Measurements from ENCODE around the gene TMUB1.

The TMUB1 gene

GRCh38 chr7:151071032-151071866, 12.0 kb downstream of the TMUB1 start:
- DNase-seq (ENCODE audit: low read depth in 3 of 3, low spot score in 1 of 3) = no peak

- DNase-seq (ENCODE audit: low read depth in 3 of 3, low spot score in 1 of 3) = no peak
Measured at GRCh38 chr7:151070574-151070960, 12.7 kb downstream of the TMUB1 start.

- no peak for DNase-seq (ENCODE audit: low read depth in 3 of 3, low spot score in 1 of 3)
Measured at GRCh38 chr7:151069841-151070573, 13.3 kb downstream of the TMUB1 start.

GRCh38 chr7:151068069-151068773, 15.1 kb downstream of the TMUB1 start:
- no peak for DNase-seq (ENCODE audit: low read depth in 3 of 3, low spot score in 1 of 3)

GRCh38 chr7:151066273-151066974, 16.9 kb downstream of the TMUB1 start:
- no peak for DNase-seq (ENCODE audit: low read depth in 3 of 3, low spot score in 1 of 3)

- no peak for DNase-seq (ENCODE audit: low read depth in 3 of 3, low spot score in 1 of 3)
Measured at GRCh38 chr7:151065516-151065915, 17.8 kb downstream of the TMUB1 start.

GRCh38 chr7:151064993-151065392, 18.3 kb downstream of the TMUB1 start:
- DNase-seq (ENCODE audit: low read depth in 3 of 3, low spot score in 1 of 3) = no peak

- DNase-seq (ENCODE audit: low read depth in 3 of 3, low spot score in 1 of 3) = no peak
Measured at GRCh38 chr7:151064454-151064853, 18.8 kb downstream of the TMUB1 start.

GRCh38 chr7:151063212-151063561, 20.1 kb downstream of the TMUB1 start:
- no peak for DNase-seq (ENCODE audit: low read depth in 3 of 3, low spot score in 1 of 3)

- no peak for DNase-seq (ENCODE audit: low read depth in 3 of 3, low spot score in 1 of 3)
Measured at GRCh38 chr7:151062399-151063211, 20.7 kb downstream of the TMUB1 start.

- DNase-seq (ENCODE audit: low read depth in 3 of 3, low spot score in 1 of 3) = no peak
Measured at GRCh38 chr7:151062111-151062398, 21.2 kb downstream of the TMUB1 start.

GRCh38 chr7:151061213-151062110, 21.8 kb downstream of the TMUB1 start:
- DNase-seq (ENCODE audit: low read depth in 3 of 3, low spot score in 1 of 3) = no peak

- DNase-seq (ENCODE audit: low read depth in 3 of 3, low spot score in 1 of 3) = no peak
Measured at GRCh38 chr7:151060416-151061212, 22.7 kb downstream of the TMUB1 start.

GRCh38 chr7:151060113-151060415, 23.2 kb downstream of the TMUB1 start:
- DNase-seq (ENCODE audit: low read depth in 3 of 3, low spot score in 1 of 3) = no peak

- peak in 2 of 3 donors; percentile 33 to 63 for DNase-seq (ENCODE audit: low read depth in 3 of 3, low spot score in 1 of 3)
Measured at GRCh38 chr7:151059367-151060112, 23.8 kb downstream of the TMUB1 start, which contains the start of gene SLC4A2. TSS of gene SLC4A2 (plus strand) at chr7:151059589. CDS start at chr7:151061988, 2,399 bp downstream.

GRCh38 chr7:151058781-151059366, 24.4 kb downstream of the TMUB1 start:
- DNase-seq (ENCODE audit: low read depth in 3 of 3, low spot score in 1 of 3) = no peak

GRCh38 chr7:151057989-151058780, 25.1 kb downstream of the TMUB1 start:
- DNase-seq (ENCODE audit: low read depth in 3 of 3, low spot score in 1 of 3) = peak; percentile 88 to 94 (median 93)
